ENCODE results near the gene TBC1D2B. TPM values are rescaled to one million over a fixed set of nuclear protein-coding genes. Genes with fewer than 3 reads are reported as not detected.

The TBC1D2B gene
- total RNA-seq, 1 donor from 2014 or later, result 58.1 TPM

DNA sequence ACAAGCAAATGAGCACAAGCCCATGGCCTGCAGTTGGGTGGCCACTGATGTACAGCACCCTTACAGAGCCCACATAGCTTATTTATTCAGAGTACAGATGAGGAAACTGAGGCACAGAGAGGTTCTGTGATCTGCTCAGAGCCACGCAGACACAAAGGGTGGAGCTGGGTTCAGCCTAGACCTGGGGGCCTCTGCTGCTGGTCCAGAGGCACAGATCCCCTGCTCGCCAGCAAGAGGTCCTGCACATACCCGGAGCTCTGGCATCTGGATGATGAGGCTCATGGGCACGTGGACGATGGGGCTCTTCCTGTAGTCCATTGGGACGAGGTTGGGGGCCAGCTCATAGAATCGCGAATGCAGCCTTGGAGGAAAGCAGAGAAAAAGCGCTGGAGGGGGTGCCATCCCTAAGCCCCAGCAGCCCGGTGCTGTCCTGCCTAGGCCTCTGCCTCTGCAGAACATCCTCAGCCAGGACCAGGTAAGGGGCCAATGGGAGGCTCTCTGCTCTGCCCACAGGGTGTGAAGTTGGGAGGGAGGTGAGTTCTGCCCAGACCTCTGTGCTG, 33.5 kb upstream of the TBC1D2B start:
- TF ChIP-seq, protein P1, sequence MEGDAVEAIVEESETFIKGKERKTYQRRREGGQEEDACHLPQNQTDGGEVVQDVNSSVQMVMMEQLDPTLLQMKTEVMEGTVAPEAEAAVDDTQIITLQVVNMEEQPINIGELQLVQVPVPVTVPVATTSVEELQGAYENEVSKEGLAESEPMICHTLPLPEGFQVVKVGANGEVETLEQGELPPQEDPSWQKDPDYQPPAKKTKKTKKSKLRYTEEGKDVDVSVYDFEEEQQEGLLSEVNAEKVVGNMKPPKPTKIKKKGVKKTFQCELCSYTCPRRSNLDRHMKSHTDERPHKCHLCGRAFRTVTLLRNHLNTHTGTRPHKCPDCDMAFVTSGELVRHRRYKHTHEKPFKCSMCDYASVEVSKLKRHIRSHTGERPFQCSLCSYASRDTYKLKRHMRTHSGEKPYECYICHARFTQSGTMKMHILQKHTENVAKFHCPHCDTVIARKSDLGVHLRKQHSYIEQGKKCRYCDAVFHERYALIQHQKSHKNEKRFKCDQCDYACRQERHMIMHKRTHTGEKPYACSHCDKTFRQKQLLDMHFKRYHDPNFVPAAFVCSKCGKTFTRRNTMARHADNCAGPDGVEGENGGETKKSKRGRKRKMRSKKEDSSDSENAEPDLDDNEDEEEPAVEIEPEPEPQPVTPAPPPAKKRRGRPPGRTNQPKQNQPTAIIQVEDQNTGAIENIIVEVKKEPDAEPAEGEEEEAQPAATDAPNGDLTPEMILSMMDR (IDR thresholded peaks at IDR 0.05), result no peak
- H3K9me3 Mint-ChIP-seq (ENCODE audit: low read depth), result no peaks in the 10 kb centered on the region
- no peaks in the 10 kb centered on the region for H3K27me3 Mint-ChIP-seq (ENCODE audit: low read depth)
- H3K4me1 Mint-ChIP-seq (ENCODE audit: low read depth), result no peaks in the 10 kb centered on the region
- H3K4me3 Mint-ChIP-seq (ENCODE audit: unreplicated experiment), result no peak overlapping the region
- H3K27ac Mint-ChIP-seq (ENCODE audit: unreplicated experiment), result no peak overlapping the region
- H3K36me3 Mint-ChIP-seq (ENCODE audit: low read depth), result no peaks in the 10 kb centered on the region
- DNase-seq (ENCODE audit: low spot score), result peak; percentile 59

DNA sequence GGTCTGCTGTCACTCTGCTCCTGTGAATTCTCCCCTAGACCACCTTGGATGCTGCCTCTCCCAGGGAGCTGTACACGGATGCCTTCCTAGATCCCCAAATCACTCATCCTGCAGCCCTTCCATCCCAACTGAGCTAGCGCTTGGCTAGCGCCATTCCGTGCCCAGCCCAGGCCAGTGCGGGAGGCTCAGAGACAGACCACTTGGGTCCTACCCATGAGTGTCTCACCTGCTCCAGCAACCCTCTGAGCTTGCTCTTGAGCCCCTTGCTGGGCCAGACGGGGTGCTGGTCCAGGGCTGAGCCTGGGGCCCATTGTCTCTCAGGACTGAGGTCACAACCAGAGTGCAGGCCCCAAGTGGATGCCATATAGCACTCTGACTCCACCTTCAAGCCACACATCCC, 32.6 kb upstream of the TBC1D2B start:
- no peak overlapping the region for H3K27ac Mint-ChIP-seq (ENCODE audit: unreplicated experiment)
- H3K4me1 Mint-ChIP-seq (ENCODE audit: low read depth), result no peaks in the 10 kb centered on the region

DNA sequence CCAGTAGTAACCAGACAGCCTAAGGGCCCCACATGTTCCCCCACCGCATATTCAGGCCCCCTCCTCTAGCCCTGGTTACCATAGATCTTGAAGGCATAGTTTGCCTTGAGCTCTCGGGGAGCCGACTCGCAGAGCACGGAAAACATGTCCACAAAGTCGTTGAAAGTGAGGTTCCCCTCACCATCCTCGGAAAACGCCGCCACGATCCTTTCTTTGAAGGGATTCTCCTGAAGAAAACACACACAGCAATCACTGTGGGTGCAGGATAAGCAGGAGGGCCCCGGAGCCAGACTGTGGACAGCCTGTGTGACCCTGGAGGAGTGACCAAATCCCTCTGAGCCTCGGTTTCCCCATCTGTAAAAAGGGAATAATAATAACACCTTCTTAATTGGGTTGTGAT, 31.6 kb upstream of the TBC1D2B start:
- H3K4me3 Mint-ChIP-seq (ENCODE audit: unreplicated experiment), result no peak overlapping the region
- peak; percentile 59 for DNase-seq (ENCODE audit: low spot score)
- H3K4me1 Mint-ChIP-seq (ENCODE audit: low read depth), result no peaks in the 10 kb centered on the region
- H3K27me3 Mint-ChIP-seq (ENCODE audit: low read depth), result no peaks in the 10 kb centered on the region
- peaks cover 2% of the 10 kb centered on the region for H3K36me3 Mint-ChIP-seq (ENCODE audit: low read depth)
- no peaks in the 10 kb centered on the region for H3K9me3 Mint-ChIP-seq (ENCODE audit: low read depth)
- no peak overlapping the region for H3K27ac Mint-ChIP-seq (ENCODE audit: unreplicated experiment)
- TF ChIP-seq, protein P1 (IDR thresholded peaks at IDR 0.05), result no peak

More for the DNA sequence above, 32.6 kb upstream of the TBC1D2B start:
- TF ChIP-seq, protein P1 (IDR thresholded peaks at IDR 0.05), result no peak
- Mint-ChIP-seq H3K9me3 (ENCODE audit: low read depth) (no peaks in the 10 kb centered on the region), H3K27me3 (ENCODE audit: low read depth) (no peaks in the 10 kb centered on the region), H3K36me3 (ENCODE audit: low read depth) (no peaks in the 10 kb centered on the region), H3K4me3 (ENCODE audit: unreplicated experiment) (no peak overlapping the region)
- DNase-seq (ENCODE audit: low spot score), result peak; percentile 64

DNA sequence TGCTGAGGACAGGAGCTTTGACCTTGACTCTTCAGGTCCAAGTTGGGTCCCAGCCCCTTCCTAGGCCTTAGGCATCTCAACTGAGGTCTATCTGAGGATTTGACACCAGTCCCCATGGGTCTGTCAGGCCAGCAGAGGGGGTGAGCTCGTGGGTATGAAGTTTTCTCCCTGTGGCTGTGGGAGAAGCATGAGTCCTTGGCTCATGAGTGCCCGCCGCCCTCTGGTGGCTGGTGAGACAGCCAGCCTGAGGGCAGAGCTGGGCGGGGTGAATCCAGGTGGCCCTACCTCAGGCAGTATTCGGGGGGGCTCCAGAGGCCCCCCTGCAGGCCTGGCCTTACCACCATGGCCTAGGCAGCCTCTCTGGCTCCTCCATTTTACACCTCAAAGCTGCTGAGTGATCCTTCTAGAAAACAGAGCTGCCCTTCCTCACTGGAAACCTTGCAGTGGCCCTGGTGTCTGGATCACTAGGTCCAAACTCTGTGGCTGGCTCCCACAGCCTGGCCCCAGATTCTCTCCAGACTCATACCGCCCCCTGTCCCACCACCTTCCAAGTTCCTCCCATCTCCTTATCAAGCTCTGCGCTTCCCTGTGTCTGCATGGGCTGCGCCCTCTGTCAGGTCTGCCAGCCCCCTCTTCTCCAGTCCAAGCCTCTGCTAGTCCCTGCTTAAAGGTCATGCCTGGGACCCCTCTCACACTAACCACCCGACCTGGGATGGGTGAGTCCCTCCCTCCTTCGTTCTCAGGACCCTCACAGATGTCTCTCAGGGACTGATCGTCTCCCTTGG, 31.0 kb upstream of the TBC1D2B start:
- Mint-ChIP-seq H3K27me3 (ENCODE audit: low read depth) (no peaks in the 10 kb centered on the region), H3K4me1 (ENCODE audit: low read depth) (peaks cover 2% of the 10 kb centered on the region), H3K36me3 (ENCODE audit: low read depth) (peaks cover 2% of the 10 kb centered on the region), H3K4me3 (ENCODE audit: unreplicated experiment) (no peak overlapping the region), H3K9me3 (ENCODE audit: low read depth) (no peaks in the 10 kb centered on the region), H3K27ac (ENCODE audit: unreplicated experiment) (no peak overlapping the region)
- TF ChIP-seq, protein P1 (IDR thresholded peaks at IDR 0.05), result peak; percentile 94
- DNase-seq (ENCODE audit: low spot score), result peak; percentile 88

DNA sequence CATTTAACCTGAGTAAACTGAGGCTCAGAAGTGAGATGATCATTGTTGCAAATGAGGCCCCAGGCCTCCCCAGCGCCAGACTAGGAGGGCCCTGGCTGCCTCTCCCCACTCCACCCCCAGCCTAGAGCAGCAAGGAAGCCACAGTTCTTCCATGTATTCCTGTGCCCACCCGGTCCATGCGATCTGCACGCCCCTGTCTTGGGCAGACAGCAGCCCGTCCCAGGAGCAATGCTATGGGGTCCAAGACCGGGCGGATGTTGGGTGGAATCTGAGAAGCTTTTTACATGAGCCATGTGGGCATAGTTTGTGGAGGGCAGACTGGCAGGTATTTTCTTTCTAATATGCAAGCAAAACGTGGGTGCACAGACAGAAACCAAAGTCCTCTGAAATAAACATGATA, 30.0 kb upstream of the TBC1D2B start:
- H3K9me3 Mint-ChIP-seq (ENCODE audit: low read depth), result no peaks in the 10 kb centered on the region
- H3K4me1 Mint-ChIP-seq (ENCODE audit: low read depth), result peaks cover 2% of the 10 kb centered on the region
- H3K27ac Mint-ChIP-seq (ENCODE audit: unreplicated experiment), result no peak overlapping the region

More for the DNA sequence above, 30.0 kb upstream of the TBC1D2B start:
- TF ChIP-seq, protein P1 (IDR thresholded peaks at IDR 0.05), result no peak
- peak; percentile 35 for DNase-seq (ENCODE audit: low spot score)
- Mint-ChIP-seq H3K36me3 (ENCODE audit: low read depth) (peaks cover 2% of the 10 kb centered on the region), H3K4me3 (ENCODE audit: unreplicated experiment) (no peak overlapping the region), H3K27me3 (ENCODE audit: low read depth) (no peaks in the 10 kb centered on the region)
